Stimulated activated CD4-positive, alpha-beta T cell treated with anti-CD3 and anti-CD28 coated beads, Interleukin-4, amount 100 ng/mL, for 24 hours (primary cell): Measurements from ENCODE around the gene PALLD.

Experiments used
- DNase-seq: peaks from one replicate; pipeline ENCODE4 v3.0.0-alpha.2; 2020

Gene PALLD

GRCh38 chr4:168600796-168601583, 104.1 kb downstream of the PALLD start:
- DNase-seq: no peak

GRCh38 chr4:168601899-168602298, 105.0 kb downstream of the PALLD start:
- DNase-seq: no peak

- no peak for DNase-seq
These were observed 107.9 kb downstream of the PALLD start for GRCh38 chr4:168604496-168605373.

GRCh38 chr4:168605411-168605810, 108.6 kb downstream of the PALLD start:
- no peak for DNase-seq

GRCh38 chr4:168607215-168607614, 110.4 kb downstream of the PALLD start:
- no peak for DNase-seq

- no peak for DNase-seq
These were observed 111.9 kb downstream of the PALLD start for GRCh38 chr4:168608771-168609170.

- no peak for DNase-seq
These were observed 112.5 kb downstream of the PALLD start for GRCh38 chr4:168609369-168609768.

GRCh38 chr4:168610911-168611530, 114.2 kb downstream of the PALLD start:
- DNase-seq: no peak

- no peak for DNase-seq
These were observed 115.7 kb downstream of the PALLD start for GRCh38 chr4:168612450-168613135.

GRCh38 chr4:168613869-168614268, 117.0 kb downstream of the PALLD start:
- no peak for DNase-seq

GRCh38 chr4:168614281-168615057, 117.6 kb downstream of the PALLD start:
- DNase-seq: no peak

- DNase-seq: no peak
These were observed 118.6 kb downstream of the PALLD start for GRCh38 chr4:168615294-168616065.

GRCh38 chr4:168618577-168619265, 121.9 kb downstream of the PALLD start:
- no peak for DNase-seq

- DNase-seq: no peak
These were observed 122.4 kb downstream of the PALLD start for GRCh38 chr4:168619266-168619631.

- no peak for DNase-seq
These were observed 125.1 kb downstream of the PALLD start for GRCh38 chr4:168621806-168622589.

GRCh38 chr4:168622600-168622999, 125.7 kb downstream of the PALLD start:
- DNase-seq: no peak

GRCh38 chr4:168623011-168623410, 126.2 kb downstream of the PALLD start:
- DNase-seq: no peak

GRCh38 chr4:168623484-168623883, 126.6 kb downstream of the PALLD start:
- DNase-seq: no peak

- no peak for DNase-seq
These were observed 131.4 kb downstream of the PALLD start for GRCh38 chr4:168628251-168628650.

GRCh38 chr4:168629566-168629965, 132.7 kb downstream of the PALLD start:
- DNase-seq: no peak
